ENCODE data around the gene SLC45A3.

The SLC45A3 gene

GRCh38 chr1:205700865-205701401, 20.6 kb upstream of the SLC45A3 start:
- DNase-seq, result no peak

- no peak for DNase-seq
Measured at GRCh38 chr1:205699416-205699815, 19.1 kb upstream of the SLC45A3 start.

- DNase-seq, result no peak
Measured at GRCh38 chr1:205698921-205699320, 18.6 kb upstream of the SLC45A3 start.

- no peak for DNase-seq
Measured at GRCh38 chr1:205693421-205693991, 13.2 kb upstream of the SLC45A3 start.

- DNase-seq, result no peak
Measured at GRCh38 chr1:205692423-205692822, 12.1 kb upstream of the SLC45A3 start.

GRCh38 chr1:205690122-205690756, 9.9 kb upstream of the SLC45A3 start:
- DNase-seq, result no peak

GRCh38 chr1:205689479-205689878, 9.2 kb upstream of the SLC45A3 start:
- no peak for DNase-seq

GRCh38 chr1:205688171-205689080, 8.1 kb upstream of the SLC45A3 start:
- no peak for DNase-seq

- DNase-seq, result no peak
Measured at GRCh38 chr1:205687242-205687641, 6.9 kb upstream of the SLC45A3 start.

GRCh38 chr1:205681364-205681763, 1.1 kb upstream of the SLC45A3 start:
- no peak for DNase-seq

GRCh38 chr1:205678286-205679111, 1.8 kb downstream of the SLC45A3 start:
- DNase-seq, result no peak

- no peak for DNase-seq
Measured at GRCh38 chr1:205677167-205677566, 3.1 kb downstream of the SLC45A3 start.

GRCh38 chr1:205676597-205676996, 3.7 kb downstream of the SLC45A3 start:
- no peak for DNase-seq

GRCh38 chr1:205676002-205676401, 4.3 kb downstream of the SLC45A3 start:
- DNase-seq, result no peak

- DNase-seq, result no peak
Measured at GRCh38 chr1:205675247-205675646, 5.1 kb downstream of the SLC45A3 start.

GRCh38 chr1:205672970-205673369, 7.3 kb downstream of the SLC45A3 start:
- DNase-seq, result no peak

GRCh38 chr1:205672395-205672889, 7.9 kb downstream of the SLC45A3 start:
- DNase-seq, result no peak

- DNase-seq, result no peak
Measured at GRCh38 chr1:205670611-205671430, 9.5 kb downstream of the SLC45A3 start.

- no peak for DNase-seq
Measured at GRCh38 chr1:205670150-205670446, 10.2 kb downstream of the SLC45A3 start.

GRCh38 chr1:205669341-205670149, 10.8 kb downstream of the SLC45A3 start:
- no peak for DNase-seq

GRCh38 chr1:205668951-205669340, 11.4 kb downstream of the SLC45A3 start:
- no peak for DNase-seq

All from NCI-H1694 treated with DMSO at 0.1 percent for 48 hours (cell line).